H1 (cell line): ENCODE measurements around the gene TNS1. TPM values are rescaled to one million over a fixed set of nuclear protein-coding genes. Genes with fewer than 3 reads are reported as not detected.

Experiments
- RAD21 ChIP-seq, 2 experiments: IDR thresholded peaks in 1 of 2; conservative IDR thresholded peaks in 1 of 2; 2 replicates each; pipeline ENCODE4 v1.6.1; 2011; ENCODE audit warnings: low read depth in 2 of 2, low read length in 2 of 2, improper control_type of control experiment in 1 of 2, inconsistent platforms in 1 of 2, mild to moderate bottlenecking in 1 of 2, moderate library complexity in 1 of 2
- SAP30 ChIP-seq: fragments of 300-600 bp; sonication (generic); IDR thresholded peaks from 2 replicates; pipeline ENCODE4 v1.7.1; 2012; ENCODE audit warnings: low read length, moderate library complexity, mild to moderate bottlenecking, inconsistent platforms; ENCODE audit not compliant: insufficient read depth, insufficient replicate concordance
- SP2 ChIP-seq: IDR thresholded peaks from 2 replicates; pipeline ENCODE4 v1.6.1; 2012; ENCODE audit warnings: mild to moderate bottlenecking, low read length, inconsistent platforms
- ZNF274 ChIP-seq: IDR thresholded peaks from 2 replicates; pipeline ENCODE4 v1.7.0; 2012; ENCODE audit warnings: low read length, borderline replicate concordance; ENCODE audit errors: extremely low read depth
- polyA plus RNA-seq, 7 experiments: library from polyadenylated mRNA; depleted of rRNA in 3 of 7; stranded (reverse) in 5 of 7; unstranded in 2 of 7; fragments of >200 nt in 5 of 7; fragments of 200-250 nt in 2 of 7; gene quantifications; 1 replicate in 5 of 7; 2 replicates in 1 of 7; 4 replicates in 1 of 7; pipeline versions ENCODE4 v1.2.1 to v1.2.3, GENCODE V29; 2011 to 2013; ENCODE audit warnings: missing spikeins in 2 of 7, mixed read lengths in 2 of 7
- total RNA-seq: library from RNA; stranded (reverse); fragmentation: NEBNext Ultra II Directional; extraction: Animal tissue kit (Norgen Biotek cat#: 25700); gene quantifications from 2 replicates; pipeline ENCODE4 v1.2.1, GENCODE V29; 2021

The TNS1 gene
- total and polyA plus RNA-seq, 2 of the 8 experiments (the other 6 are each of a cell fraction or from before 2014, with no cell fraction given), result 1.5 to 5.1 TPM

GRCh38 chr2:217999595-217999959 is 3.2 kb downstream of the TNS1 start (continued):
- TF ChIP-seq ZNF274 (no peak), RAD21 (IDR thresholded peaks at IDR 0.05 in 1 of 2, conservative IDR thresholded peaks at IDR 0.05 in 1 of 2; ENCODE audit: low read depth in 2 of 2, low read length in 2 of 2) (no peak), SP2 (no peak), SAP30 (no peak)
